ENCODE measurements around the gene GNGT1. TPM values are rescaled to one million over a fixed set of nuclear protein-coding genes. Genes with fewer than 3 reads are reported as not detected.

The GNGT1 gene
- total RNA-seq, 1 donor from 2014 or later, result 0.05 TPM

- DNase-seq (ENCODE audit: low read depth), result no peak
These were observed 31.9 kb downstream of the GNGT1 start for GRCh38 chr7:93938293-93938692.

GRCh38 chr7:93941945-93942344 lies 35.6 kb downstream of the GNGT1 start:
- no peak for DNase-seq (ENCODE audit: low read depth)

- DNase-seq (ENCODE audit: low read depth), result no peak
These were observed 37.6 kb downstream of the GNGT1 start for GRCh38 chr7:93943816-93944540.

GRCh38 chr7:93944673-93945072 lies 38.3 kb downstream of the GNGT1 start:
- no peak for DNase-seq (ENCODE audit: low read depth)

- no peak for DNase-seq (ENCODE audit: low read depth)
These were observed 38.7 kb downstream of the GNGT1 start for GRCh38 chr7:93945083-93945482.

GRCh38 chr7:93945756-93946535 lies 39.6 kb downstream of the GNGT1 start:
- DNase-seq (ENCODE audit: low read depth), result no peak

GRCh38 chr7:93948106-93948505 lies 41.7 kb downstream of the GNGT1 start:
- DNase-seq (ENCODE audit: low read depth), result no peak

GRCh38 chr7:93948873-93949272 lies 42.5 kb downstream of the GNGT1 start:
- no peak for DNase-seq (ENCODE audit: low read depth)

GRCh38 chr7:93949423-93949822 lies 43.1 kb downstream of the GNGT1 start:
- peak; percentile 66 for DNase-seq (ENCODE audit: low read depth)

- no peak for DNase-seq (ENCODE audit: low read depth)
These were observed 48.9 kb downstream of the GNGT1 start for GRCh38 chr7:93955304-93955703.

- no peak for DNase-seq (ENCODE audit: low read depth)
These were observed 51.4 kb downstream of the GNGT1 start for GRCh38 chr7:93957767-93958166.

GRCh38 chr7:93958216-93958615 lies 51.8 kb downstream of the GNGT1 start:
- DNase-seq (ENCODE audit: low read depth), result no peak

- DNase-seq (ENCODE audit: low read depth), result no peak
These were observed 52.3 kb downstream of the GNGT1 start for GRCh38 chr7:93958651-93959050.

Other genes starting within 250 kb of the GNGT1 start
- 22.7 and 65.1 TPM in 2 replicates for gene TFPI2, start 15.8 kb upstream of the GNGT1 start, total RNA-seq
- gene GNG11, start 15.2 kb downstream of the GNGT1 start, total RNA-seq, result 26.0 and 35.1 TPM in 2 replicates
- 55.0 and 63.0 TPM in 2 replicates for gene BET1, start 97.8 kb downstream of the GNGT1 start, total RNA-seq

Measured in renal cortical epithelial cell (primary cell).